Measurements from ENCODE around the gene MORC2.

GRCh38 chr22:30889268-30889995 lies 79.1 kb downstream of the MORC2 start:
- TF ChIP-seq CTCF (IDR thresholded peaks at IDR 0.05 in 4 of 5, conservative IDR thresholded peaks at IDR 0.05 in 1 of 5) (no peak), POLR2A (IDR thresholded peaks at IDR 0.05) (no peak)

All from gastrocnemius medialis (tissue), 4 donors.